ENCODE data around the gene BRICD5. TPM values are rescaled to one million over a fixed set of nuclear protein-coding genes. Genes with fewer than 3 reads are reported as not detected.
A peak's percentile ranks its signal among the peaks of the same experiment; 100 is the strongest.

BRICD5 gene
- total and polyA plus RNA-seq, 2 of the 13 experiments (the other 11 are each of a cell fraction or from before 2014, with no cell fraction given), result 1.6 to 5.8 TPM

DNA sequence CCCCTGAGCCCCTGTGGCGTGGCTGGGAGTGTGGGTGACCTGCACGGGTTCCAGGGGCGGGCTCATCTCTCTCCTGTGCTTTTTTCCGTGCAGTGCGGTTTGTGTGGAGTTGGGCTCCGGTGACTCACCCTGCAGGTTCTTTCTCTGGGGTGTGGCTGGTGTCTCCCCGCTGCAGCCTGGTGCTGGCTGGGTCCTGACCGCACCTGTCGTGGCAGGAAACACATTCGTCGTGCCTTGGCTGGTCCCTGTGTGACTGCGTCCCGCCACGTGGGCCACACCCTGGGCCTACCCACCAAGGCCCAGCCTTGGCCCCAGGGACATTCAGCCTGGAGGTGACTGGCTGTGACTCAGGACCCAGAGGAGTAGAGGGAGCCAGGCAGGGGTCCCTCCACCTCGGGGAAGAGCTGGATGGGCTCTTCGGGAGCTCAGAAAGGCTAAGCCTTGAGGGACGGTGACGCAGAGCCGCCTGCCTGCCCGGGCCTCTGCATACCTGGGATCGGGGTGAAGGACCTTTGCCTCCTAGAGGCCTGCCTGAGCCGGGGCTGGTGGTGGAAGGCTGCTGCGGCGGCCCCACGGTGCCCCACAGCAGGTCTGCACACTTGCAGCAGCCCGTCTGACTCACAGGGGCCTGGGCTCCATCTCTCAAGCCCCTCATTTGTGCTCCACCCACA lies 47.3 kb downstream of the BRICD5 start (continued):
- TF ChIP-seq EED (CRISPR knock-in tag; IDR thresholded peaks at IDR 0.05), result peak; percentile 20; the same call in 1 of the 2 replicates
- peak; percentile 42; the same call in 1 of the 2 replicates for TF ChIP-seq NR2C2 (CRISPR knock-in tag; IDR thresholded peaks at IDR 0.05; ENCODE audit: borderline replicate concordance)
- TF ChIP-seq, protein P1, sequence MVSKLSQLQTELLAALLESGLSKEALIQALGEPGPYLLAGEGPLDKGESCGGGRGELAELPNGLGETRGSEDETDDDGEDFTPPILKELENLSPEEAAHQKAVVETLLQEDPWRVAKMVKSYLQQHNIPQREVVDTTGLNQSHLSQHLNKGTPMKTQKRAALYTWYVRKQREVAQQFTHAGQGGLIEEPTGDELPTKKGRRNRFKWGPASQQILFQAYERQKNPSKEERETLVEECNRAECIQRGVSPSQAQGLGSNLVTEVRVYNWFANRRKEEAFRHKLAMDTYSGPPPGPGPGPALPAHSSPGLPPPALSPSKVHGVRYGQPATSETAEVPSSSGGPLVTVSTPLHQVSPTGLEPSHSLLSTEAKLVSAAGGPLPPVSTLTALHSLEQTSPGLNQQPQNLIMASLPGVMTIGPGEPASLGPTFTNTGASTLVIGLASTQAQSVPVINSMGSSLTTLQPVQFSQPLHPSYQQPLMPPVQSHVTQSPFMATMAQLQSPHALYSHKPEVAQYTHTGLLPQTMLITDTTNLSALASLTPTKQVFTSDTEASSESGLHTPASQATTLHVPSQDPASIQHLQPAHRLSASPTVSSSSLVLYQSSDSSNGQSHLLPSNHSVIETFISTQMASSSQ (IDR thresholded peaks at IDR 0.05; ENCODE audit: low read depth), result no peak
- TF ChIP-seq, protein P1 (CRISPR knock-in tag; IDR thresholded peaks at IDR 0.05; ENCODE audit: borderline replicate concordance), result no peak
- TF ChIP-seq ZKSCAN8 (CRISPR knock-in tag; IDR thresholded peaks at IDR 0.05; ENCODE audit: borderline replicate concordance), result no peak
- TF ChIP-seq, protein P2, sequence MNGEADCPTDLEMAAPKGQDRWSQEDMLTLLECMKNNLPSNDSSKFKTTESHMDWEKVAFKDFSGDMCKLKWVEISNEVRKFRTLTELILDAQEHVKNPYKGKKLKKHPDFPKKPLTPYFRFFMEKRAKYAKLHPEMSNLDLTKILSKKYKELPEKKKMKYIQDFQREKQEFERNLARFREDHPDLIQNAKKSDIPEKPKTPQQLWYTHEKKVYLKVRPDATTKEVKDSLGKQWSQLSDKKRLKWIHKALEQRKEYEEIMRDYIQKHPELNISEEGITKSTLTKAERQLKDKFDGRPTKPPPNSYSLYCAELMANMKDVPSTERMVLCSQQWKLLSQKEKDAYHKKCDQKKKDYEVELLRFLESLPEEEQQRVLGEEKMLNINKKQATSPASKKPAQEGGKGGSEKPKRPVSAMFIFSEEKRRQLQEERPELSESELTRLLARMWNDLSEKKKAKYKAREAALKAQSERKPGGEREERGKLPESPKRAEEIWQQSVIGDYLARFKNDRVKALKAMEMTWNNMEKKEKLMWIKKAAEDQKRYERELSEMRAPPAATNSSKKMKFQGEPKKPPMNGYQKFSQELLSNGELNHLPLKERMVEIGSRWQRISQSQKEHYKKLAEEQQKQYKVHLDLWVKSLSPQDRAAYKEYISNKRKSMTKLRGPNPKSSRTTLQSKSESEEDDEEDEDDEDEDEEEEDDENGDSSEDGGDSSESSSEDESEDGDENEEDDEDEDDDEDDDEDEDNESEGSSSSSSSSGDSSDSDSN (CRISPR knock-in tag; IDR thresholded peaks at IDR 0.05), result peak; percentile 80
- TF ChIP-seq ZFX (CRISPR knock-in tag; IDR thresholded peaks at IDR 0.05; ENCODE audit: low read depth), result peak; percentile 73
- no peak for TF ChIP-seq RFXANK (CRISPR knock-in tag; IDR thresholded peaks at IDR 0.05)
- TF ChIP-seq ZNF235 (CRISPR knock-in tag; IDR thresholded peaks at IDR 0.05; ENCODE audit: borderline replicate concordance), result peak; percentile 31; the same call in 1 of the 2 replicates
- no peak for TF ChIP-seq BRCA1 (CRISPR knock-in tag; IDR thresholded peaks at IDR 0.05)
- TF ChIP-seq, protein P3, sequence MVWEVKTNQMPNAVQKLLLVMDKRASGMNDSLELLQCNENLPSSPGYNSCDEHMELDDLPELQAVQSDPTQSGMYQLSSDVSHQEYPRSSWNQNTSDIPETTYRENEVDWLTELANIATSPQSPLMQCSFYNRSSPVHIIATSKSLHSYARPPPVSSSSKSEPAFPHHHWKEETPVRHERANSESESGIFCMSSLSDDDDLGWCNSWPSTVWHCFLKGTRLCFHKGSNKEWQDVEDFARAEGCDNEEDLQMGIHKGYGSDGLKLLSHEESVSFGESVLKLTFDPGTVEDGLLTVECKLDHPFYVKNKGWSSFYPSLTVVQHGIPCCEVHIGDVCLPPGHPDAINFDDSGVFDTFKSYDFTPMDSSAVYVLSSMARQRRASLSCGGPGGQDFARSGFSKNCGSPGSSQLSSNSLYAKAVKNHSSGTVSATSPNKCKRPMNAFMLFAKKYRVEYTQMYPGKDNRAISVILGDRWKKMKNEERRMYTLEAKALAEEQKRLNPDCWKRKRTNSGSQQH (CRISPR knock-in tag; IDR thresholded peaks at IDR 0.05; ENCODE audit: low read depth), result no peak
